Aorta (tissue), 5 donors: ENCODE measurements around the gene IFNL3. TPM values are rescaled to one million over a fixed set of nuclear protein-coding genes. Genes with fewer than 3 reads are reported as not detected.
"Not testable (repeated sequence)": the region's sequence is repeated elsewhere in the genome, so short reads cannot be mapped to it uniquely, and the experiment has no call there.

Experiments
- ATAC-seq: fragments of 200-7000 bp; cut with Tn5 transposase; one replicate; pipeline ENCODE4 v1.9.1; 2022; ENCODE audit warnings: moderate library complexity; ENCODE audit not compliant: low FRiP score
- DNase-seq, 2 donors: peaks; one replicate each; pipeline ENCODE4 v3.0.0-alpha.2; 2020
- H3K27ac ChIP-seq, 2 donors: one replicate each; pipeline ENCODE4 v1.5.1; 2013; ENCODE audit warnings: low read length in 2 of 2, mild to moderate bottlenecking in 2 of 2, moderate library complexity in 2 of 2, control low read depth in 1 of 2, inconsistent platforms in 1 of 2, low read depth in 1 of 2
- H3K27me3 ChIP-seq, 2 donors: one replicate each; pipeline ENCODE4 v1.6.1; 2013; ENCODE audit warnings: control low read depth in 1 of 2, low read length in 1 of 2, mild to moderate bottlenecking in 1 of 2, moderate library complexity in 1 of 2; ENCODE audit not compliant: insufficient read depth in 2 of 2, control insufficient read depth in 1 of 2
- H3K36me3 ChIP-seq, 2 donors: one replicate each; pipeline ENCODE4 v1.6.1; 2013; ENCODE audit warnings: control low read depth in 1 of 2, low read length in 1 of 2, mild to moderate bottlenecking in 1 of 2; ENCODE audit not compliant: insufficient read depth in 2 of 2, control insufficient read depth in 1 of 2
- H3K4me1 ChIP-seq, 2 donors: one replicate each; pipeline ENCODE4 v1.6.1; 2013; ENCODE audit warnings: low read length in 2 of 2, control low read depth in 1 of 2, mild to moderate bottlenecking in 1 of 2, moderate library complexity in 1 of 2; ENCODE audit not compliant: insufficient read depth in 2 of 2, control insufficient read depth in 1 of 2
- H3K4me3 ChIP-seq, 2 donors: one replicate each; pipeline ENCODE4 v1.5.1; 2013; ENCODE audit warnings: low read length in 2 of 2, control low read depth in 1 of 2, mild to moderate bottlenecking in 1 of 2
- H3K9me3 ChIP-seq: one replicate; pipeline ENCODE4 v1.6.1; 2013; ENCODE audit warnings: mild to moderate bottlenecking, low read length; ENCODE audit not compliant: control insufficient read depth
- WGBS, 2 donors: extraction: QIAGEN DNeasy Blood & Tissue Kit; methylation state at CpG; one replicate each; pipeline ENCODE4 v1.1.7; 2013; 5-methylcytosine and 5-hydroxymethylcytosine counted together
- intact Hi-C, 2 donors: fragments of 100-400 bp; cut with DNase I; formaldehyde crosslinking; loops; one replicate each; pipeline versions ENCODE4 v1.14.2 to v1.15.0; 2022
- polyA plus RNA-seq, 2 donors: library from polyadenylated mRNA; stranded (reverse); fragments of 200-250 nt; gene quantifications; one replicate each; pipeline ENCODE4 v1.2.3, GENCODE V29; 2013
- total RNA-seq, 2 donors: library from RNA; stranded (reverse); fragmentation: NEBNext Ultra II Directional; extraction: Animal tissue kit (Norgen Biotek cat#: 25700); gene quantifications; one replicate each; pipeline ENCODE4 v1.2.1, GENCODE V29; 2021
- donor health status: healthy with polysubstance abuse.
- donor health status: Bipolar disorder and iron deficiency.
- donor health status: DM: no; HTN: no; CAD: no.
- donor health status: DM: no; HTN: no; CAD: no.
- donor health status: DM: yes; HTN: yes; CAD: no.

The IFNL3 gene
- total and polyA plus RNA-seq, 4 donors = not detected

DNA sequence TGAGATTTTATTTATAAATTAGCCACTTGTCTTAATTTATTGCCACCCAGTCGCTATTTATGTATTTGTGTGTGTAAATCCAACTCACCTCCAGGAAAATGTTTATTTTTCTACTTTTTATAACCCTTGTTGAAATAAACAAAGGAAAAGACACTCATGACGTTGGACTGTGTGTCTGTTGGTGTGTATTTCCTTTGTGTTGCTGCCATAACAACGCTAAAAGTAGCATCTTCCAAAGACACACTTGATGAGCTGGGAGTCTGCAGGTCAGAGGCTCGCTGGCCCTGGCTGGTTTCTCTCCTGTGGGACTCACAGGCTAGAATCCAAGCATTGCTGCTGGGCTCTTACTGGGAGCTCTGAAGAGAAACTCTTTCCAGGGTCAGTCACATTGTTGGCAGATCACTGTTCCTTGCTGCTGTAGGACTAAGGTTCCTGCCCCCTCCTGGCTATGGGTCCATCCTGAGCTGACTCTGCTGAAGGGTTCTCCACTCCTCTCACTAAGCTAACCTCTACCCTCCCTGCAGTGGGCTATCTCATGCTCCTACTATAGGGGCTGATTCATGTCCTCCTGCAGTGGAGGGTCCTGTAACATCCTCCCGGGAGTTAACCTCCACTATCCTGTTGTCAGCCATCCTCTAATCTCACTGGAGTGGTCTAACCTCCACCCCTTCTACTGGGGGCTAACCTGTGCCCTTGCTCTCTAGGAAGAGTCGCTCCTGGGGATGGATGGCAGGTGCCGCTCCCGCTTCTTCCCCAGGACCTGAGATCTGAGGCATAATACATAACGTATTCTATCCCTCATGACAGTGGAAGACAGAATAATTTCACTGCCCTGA, 25.4 kb upstream of the IFNL3 start:
- Histone ChIP-seq H3K27ac (no peak overlapping the region), H3K4me1 (no peaks in the 10 kb centered on the region), H3K4me3 (no peak overlapping the region), H3K9me3 (no peaks in the 10 kb centered on the region), H3K27me3 (no peaks in the 10 kb centered on the region), H3K36me3 (no peaks in the 10 kb centered on the region)
- ATAC-seq (no peak), DNase-seq (no peak)
- intact Hi-C loops = no loop called here
- WGBS, 2 donors = 65 to 70% methylated on average over 9 of the region's 9 CpGs

DNA sequence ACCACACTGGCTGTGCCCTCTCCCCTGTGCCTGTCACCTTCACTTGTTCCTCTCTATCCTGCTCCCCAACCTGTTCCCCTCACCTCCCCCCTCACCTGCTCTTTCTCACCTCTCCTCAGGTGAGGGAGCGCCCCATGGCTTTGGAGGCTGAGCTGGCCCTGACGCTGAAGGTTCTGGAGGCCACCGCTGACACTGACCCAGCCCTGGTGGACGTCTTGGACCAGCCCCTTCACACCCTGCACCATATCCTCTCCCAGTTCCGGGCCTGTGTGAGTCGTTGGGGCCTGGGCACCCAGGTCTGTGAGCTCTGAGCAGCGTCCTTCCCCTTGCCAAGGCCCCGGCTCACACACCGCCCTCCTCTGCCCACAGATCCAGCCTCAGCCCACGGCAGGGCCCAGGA, 24.6 kb upstream of the IFNL3 start:
- DNase-seq, H3K27ac ChIP-seq, H3K27me3 ChIP-seq, H3K36me3 ChIP-seq, ATAC-seq, H3K4me3 ChIP-seq, H3K9me3 ChIP-seq, intact Hi-C loops, H3K4me1 ChIP-seq: not testable (repeated sequence)
- 66 to 72% methylated on average over 9 to 10 of the region's 10 CpGs for WGBS, 2 donors

- intact Hi-C loops, H3K4me3 ChIP-seq, H3K9me3 ChIP-seq, DNase-seq, H3K27ac ChIP-seq, H3K27me3 ChIP-seq, H3K36me3 ChIP-seq, ATAC-seq, H3K4me1 ChIP-seq: not testable (repeated sequence)
- WGBS, 2 donors = 64 to 69% methylated on average over 9 to 10 of the region's 10 CpGs
Observed at GRCh38 chr19:39268531-39269223, 23.9 kb upstream of the IFNL3 start.

- intact Hi-C loops, H3K27me3 ChIP-seq, DNase-seq, H3K9me3 ChIP-seq, ATAC-seq, H3K4me3 ChIP-seq, H3K4me1 ChIP-seq, H3K36me3 ChIP-seq, H3K27ac ChIP-seq: not testable (repeated sequence)
- WGBS, 2 donors = no CpG with 5 or more reads among the region's 1 CpG
Observed at GRCh38 chr19:39268085-39268484, 23.3 kb upstream of the IFNL3 start, which contains the start of gene IFNL2. Gene IFNL2, plus strand, starts transcription at chr19:39268396. Its CDS starts 173 bp downstream, at chr19:39268569.

DNA sequence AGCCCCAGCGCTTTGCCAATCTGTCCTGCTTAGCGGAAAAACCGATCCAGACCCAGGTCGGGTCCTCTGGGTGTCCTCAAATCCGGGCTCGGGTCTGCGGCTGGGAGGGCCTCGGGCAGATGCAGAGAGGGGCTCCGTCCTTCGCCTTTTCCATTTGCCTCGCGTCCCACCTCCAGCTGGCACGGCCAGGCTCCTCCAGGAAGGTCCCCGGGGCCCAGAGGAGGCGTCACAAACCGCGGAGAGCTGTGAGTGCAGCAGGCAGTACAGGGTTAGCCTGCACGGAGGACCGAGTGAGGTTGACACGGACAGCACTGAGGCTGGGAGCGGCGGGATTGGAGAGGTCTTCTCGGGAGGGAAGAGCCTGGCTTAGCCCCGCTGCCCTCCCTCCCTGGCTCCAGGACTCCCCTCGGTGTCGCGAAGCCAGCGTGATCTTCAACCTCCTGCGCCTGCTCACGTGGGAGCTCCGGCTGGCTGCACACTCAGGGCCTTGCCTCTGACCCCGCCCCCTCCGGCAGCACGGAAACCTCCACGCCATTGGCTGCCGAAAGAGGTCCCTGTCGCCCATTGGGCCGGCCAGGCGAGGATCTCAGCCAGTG, 20.6 kb upstream of the IFNL3 start:
- Histone ChIP-seq H3K4me1 (no peaks in the 10 kb centered on the region), H3K36me3 (no peaks in the 10 kb centered on the region), H3K27ac (no peak overlapping the region), H3K9me3 (no peaks in the 10 kb centered on the region), H3K4me3 (no peak overlapping the region), H3K27me3 (no peaks in the 10 kb centered on the region)
- ATAC-seq = no peak
- intact Hi-C loops = no loop called here
- 22 to 23% methylated on average over 38 to 39 of the region's 39 CpGs for WGBS, 2 donors
- peak in 1 of 2 donors; percentile 69 for DNase-seq

GRCh38 chr19:39264306-39265290, 19.8 kb upstream of the IFNL3 start:
- peak in 1 of 2 donors; percentile 73 for DNase-seq
- no peaks in the 10 kb centered on the region for H3K9me3 ChIP-seq
- no peaks in the 10 kb centered on the region for H3K36me3 ChIP-seq
- no peak for ATAC-seq
- H3K27ac ChIP-seq = no peak overlapping the region
- 2 to 3% methylated on average over 82 to 102 of the region's 102 CpGs for WGBS, 2 donors
- no peaks in the 10 kb centered on the region for H3K4me1 ChIP-seq
- no peak overlapping the region for H3K4me3 ChIP-seq
- intact Hi-C loops = no loop called here
- H3K27me3 ChIP-seq = no peaks in the 10 kb centered on the region

GRCh38 chr19:39263912-39264305, 19.1 kb upstream of the IFNL3 start:
- Histone ChIP-seq H3K9me3 (no peaks in the 10 kb centered on the region), H3K4me1 (no peaks in the 10 kb centered on the region), H3K36me3 (no peaks in the 10 kb centered on the region), H3K4me3 (no peak overlapping the region), H3K27me3 (no peaks in the 10 kb centered on the region), H3K27ac (no peak overlapping the region)
- DNase-seq (no peak), ATAC-seq (no peak)
- intact Hi-C loops = no loop called here
- WGBS, 2 donors = 6% methylated on average over 17 of the region's 17 CpGs

GRCh38 chr19:39262496-39262895, 17.7 kb upstream of the IFNL3 start:
- Histone ChIP-seq H3K9me3 (no peaks in the 10 kb centered on the region), H3K27ac (no peak overlapping the region), H3K4me1 (no peaks in the 10 kb centered on the region), H3K4me3 (no peak overlapping the region), H3K36me3 (no peaks in the 10 kb centered on the region), H3K27me3 (no peaks in the 10 kb centered on the region)
- ATAC-seq (no peak), DNase-seq (no peak)
- WGBS, 2 donors = 86 to 91% methylated on average over 4 of the region's 4 CpGs
- intact Hi-C loops = no loop called here
